LHCN-M2 (cell line): ENCODE measurements around the gene PFKM. TPM values are rescaled to one million over a fixed set of nuclear protein-coding genes. Genes with fewer than 3 reads are reported as not detected.
A peak's percentile ranks its signal among the peaks of the same experiment; 100 is the strongest.
"Not testable (repeated sequence)": the region's sequence is repeated elsewhere in the genome, so short reads cannot be mapped to it uniquely, and the experiment has no call there.

Experiments used
- DNase-seq: peaks from one replicate; pipeline ENCODE4 v3.0.0-alpha.2; 2012; ENCODE audit warnings: low read depth
- total RNA-seq: library from RNA; depleted of rRNA; stranded (reverse); fragments of >200 nt; gene quantifications from 2 replicates; pipeline ENCODE4 v1.2.3, GENCODE V29; 2014

The PFKM gene
- total RNA-seq, 1 experiment from 2014 or later = 81.9 TPM

GRCh38 chr12:48110691-48111311 lies 8.4 kb upstream of the PFKM start:
- DNase-seq = peak; percentile 11

GRCh38 chr12:48111312-48111693 lies 7.9 kb upstream of the PFKM start:
- DNase-seq = not testable (repeated sequence)

- DNase-seq = no peak
These were observed 3.2 kb upstream of the PFKM start for GRCh38 chr12:48115957-48116356.

GRCh38 chr12:48118284-48118871 lies 786 bp upstream of the PFKM start:
- DNase-seq = no peak

GRCh38 chr12:48119834-48120195 lies 651 bp downstream of the PFKM start:
- no peak for DNase-seq

GRCh38 chr12:48121522-48121921 lies 2.4 kb downstream of the PFKM start:
- no peak for DNase-seq

GRCh38 chr12:48122065-48122834 lies 3.1 kb downstream of the PFKM start:
- no peak for DNase-seq

GRCh38 chr12:48123169-48123568 lies 4.0 kb downstream of the PFKM start:
- no peak for DNase-seq

GRCh38 chr12:48125542-48125941 lies 6.4 kb downstream of the PFKM start:
- DNase-seq = not testable (repeated sequence)

- no peak for DNase-seq
These were observed 6.8 kb downstream of the PFKM start for GRCh38 chr12:48125985-48126384.

GRCh38 chr12:48126953-48127630 lies 7.9 kb downstream of the PFKM start:
- no peak for DNase-seq

- no peak for DNase-seq
These were observed 9.6 kb downstream of the PFKM start for GRCh38 chr12:48128800-48129199.

GRCh38 chr12:48129376-48129775 lies 10.2 kb downstream of the PFKM start:
- DNase-seq = no peak

- DNase-seq = no peak
These were observed 12.4 kb downstream of the PFKM start for GRCh38 chr12:48131517-48131916.

- no peak for DNase-seq
These were observed 13.7 kb downstream of the PFKM start for GRCh38 chr12:48132826-48133225.

GRCh38 chr12:48135027-48135426 lies 15.9 kb downstream of the PFKM start:
- DNase-seq = no peak

GRCh38 chr12:48142818-48143674 lies 23.9 kb downstream of the PFKM start:
- no peak for DNase-seq

- DNase-seq = no peak
These were observed 24.7 kb downstream of the PFKM start for GRCh38 chr12:48143898-48144297.

- DNase-seq = no peak
These were observed 26.8 kb downstream of the PFKM start for GRCh38 chr12:48145981-48146380.

- no peak for DNase-seq
These were observed 32.1 kb downstream of the PFKM start for GRCh38 chr12:48151103-48151771.

GRCh38 chr12:48155786-48156185 lies 36.6 kb downstream of the PFKM start:
- DNase-seq = not testable (repeated sequence)
